Measurements from ENCODE around the gene LINC00237. TPM values are rescaled to one million over a fixed set of nuclear protein-coding genes. Genes with fewer than 3 reads are reported as not detected.

The LINC00237 gene
- total and polyA plus RNA-seq, 2 donors from 2014 or later = not detected

- H3K27ac ChIP-seq (ENCODE audit: low read depth in 2 of 2, low read length in 2 of 2) = no peak overlapping the region
- H3K27me3 ChIP-seq (ENCODE audit: control insufficient read depth, insufficient read depth, low read length) = no peaks in the 10 kb centered on the region
- intact Hi-C loops (cut with DNase I) = no loop called here
- no peaks in the 10 kb centered on the region for H3K4me1 ChIP-seq (ENCODE audit: control insufficient read depth in 2 of 3, insufficient read depth in 2 of 3, low read depth in 1 of 3, low read length in 3 of 3)
- TF ChIP-seq CTCF (IDR thresholded peaks at IDR 0.05; ENCODE audit: borderline replicate concordance, extremely low read depth, insufficient read depth) = no peak
- no peak overlapping the region for H3K4me3 ChIP-seq (ENCODE audit: low read length in 3 of 3)
- H3K36me3 ChIP-seq (ENCODE audit: control insufficient read depth in 2 of 3, insufficient read depth in 3 of 3, low read length in 3 of 3) = peaks cover 0 to 4% (median 2%) of the 10 kb centered on the region in 3 donors
- DNase-seq = no peak
- H3K9me3 ChIP-seq (ENCODE audit: control insufficient read depth in 2 of 3, insufficient read depth in 1 of 3, low read length in 3 of 3) = no peaks in the 10 kb centered on the region
- no peak for FAIRE-seq
- H3K9ac ChIP-seq (ENCODE audit: low read length in 3 of 3) = no peak overlapping the region
These were observed 39.3 kb upstream of the LINC00237 start for GRCh38 chr20:21145424-21145823.

GRCh38 chr20:21143194-21143890 lies 37.2 kb upstream of the LINC00237 start:
- FAIRE-seq = no peak
- Histone ChIP-seq H3K27ac (ENCODE audit: low read depth in 2 of 2, low read length in 2 of 2) (no peak overlapping the region), H3K9ac (ENCODE audit: low read length in 3 of 3) (no peak overlapping the region), H3K27me3 (ENCODE audit: control insufficient read depth, insufficient read depth, low read length) (no peaks in the 10 kb centered on the region), H3K4me1 (ENCODE audit: control insufficient read depth in 2 of 3, insufficient read depth in 2 of 3, low read depth in 1 of 3, low read length in 3 of 3) (no peaks in the 10 kb centered on the region), H3K36me3 (ENCODE audit: control insufficient read depth in 2 of 3, insufficient read depth in 3 of 3, low read length in 3 of 3) (peaks cover 0 to 11% (median 5%) of the 10 kb centered on the region in 3 donors), H3K4me3 (ENCODE audit: low read length in 3 of 3) (no peak overlapping the region), H3K9me3 (ENCODE audit: control insufficient read depth in 2 of 3, insufficient read depth in 1 of 3, low read length in 3 of 3) (no peaks in the 10 kb centered on the region)
- intact Hi-C loops (cut with DNase I) = no loop called here
- DNase-seq = no peak
- TF ChIP-seq CTCF (IDR thresholded peaks at IDR 0.05; ENCODE audit: borderline replicate concordance, extremely low read depth, insufficient read depth) = no peak

- H3K9ac ChIP-seq (ENCODE audit: low read length in 3 of 3) = no peak overlapping the region
- intact Hi-C loops (cut with DNase I) = no loop called here
- H3K9me3 ChIP-seq (ENCODE audit: control insufficient read depth in 2 of 3, insufficient read depth in 1 of 3, low read length in 3 of 3) = no peaks in the 10 kb centered on the region
- H3K27me3 ChIP-seq (ENCODE audit: control insufficient read depth, insufficient read depth, low read length) = no peaks in the 10 kb centered on the region
- DNase-seq (no peak), FAIRE-seq (no peak)
- no peaks in the 10 kb centered on the region for H3K4me1 ChIP-seq (ENCODE audit: control insufficient read depth in 2 of 3, insufficient read depth in 2 of 3, low read depth in 1 of 3, low read length in 3 of 3)
- TF ChIP-seq CTCF (IDR thresholded peaks at IDR 0.05; ENCODE audit: borderline replicate concordance, extremely low read depth, insufficient read depth) = no peak
- peaks cover 0 to 11% (median 7%) of the 10 kb centered on the region in 3 donors for H3K36me3 ChIP-seq (ENCODE audit: control insufficient read depth in 2 of 3, insufficient read depth in 3 of 3, low read length in 3 of 3)
- H3K27ac ChIP-seq (ENCODE audit: low read depth in 2 of 2, low read length in 2 of 2) = no peak overlapping the region
- H3K4me3 ChIP-seq (ENCODE audit: low read length in 3 of 3) = no peak overlapping the region
These were observed 35.7 kb upstream of the LINC00237 start for GRCh38 chr20:21141825-21142224.

Measured in kidney (tissue), 14 donors.